Astrocyte (in vitro differentiated cells and primary cell): Measurements from ENCODE around the gene LEMD2.

ENCODE experiments used
- EZH2 ChIP-seq: IDR thresholded peaks from 2 replicates; pipeline ENCODE4 v1.6.1; 2012; ENCODE audit warnings: mild to moderate bottlenecking, low read length, inconsistent platforms; ENCODE audit not compliant: insufficient read depth
- TF ChIP-seq, protein P1 (sequence below): IDR thresholded peaks from 2 replicates; pipeline ENCODE4 v1.5.1; 2011; ENCODE audit warnings: low read depth, mild to moderate bottlenecking, inconsistent platforms, low read length, moderate library complexity; ENCODE audit not compliant: insufficient read depth

- TF ChIP-seq, protein P1, sequence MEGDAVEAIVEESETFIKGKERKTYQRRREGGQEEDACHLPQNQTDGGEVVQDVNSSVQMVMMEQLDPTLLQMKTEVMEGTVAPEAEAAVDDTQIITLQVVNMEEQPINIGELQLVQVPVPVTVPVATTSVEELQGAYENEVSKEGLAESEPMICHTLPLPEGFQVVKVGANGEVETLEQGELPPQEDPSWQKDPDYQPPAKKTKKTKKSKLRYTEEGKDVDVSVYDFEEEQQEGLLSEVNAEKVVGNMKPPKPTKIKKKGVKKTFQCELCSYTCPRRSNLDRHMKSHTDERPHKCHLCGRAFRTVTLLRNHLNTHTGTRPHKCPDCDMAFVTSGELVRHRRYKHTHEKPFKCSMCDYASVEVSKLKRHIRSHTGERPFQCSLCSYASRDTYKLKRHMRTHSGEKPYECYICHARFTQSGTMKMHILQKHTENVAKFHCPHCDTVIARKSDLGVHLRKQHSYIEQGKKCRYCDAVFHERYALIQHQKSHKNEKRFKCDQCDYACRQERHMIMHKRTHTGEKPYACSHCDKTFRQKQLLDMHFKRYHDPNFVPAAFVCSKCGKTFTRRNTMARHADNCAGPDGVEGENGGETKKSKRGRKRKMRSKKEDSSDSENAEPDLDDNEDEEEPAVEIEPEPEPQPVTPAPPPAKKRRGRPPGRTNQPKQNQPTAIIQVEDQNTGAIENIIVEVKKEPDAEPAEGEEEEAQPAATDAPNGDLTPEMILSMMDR = no peak
- no peak for TF ChIP-seq EZH2
These were observed 6.4 kb downstream of the LEMD2 start for GRCh38 chr6:33782561-33782960.
